ENCODE results near the gene TMEM86A. TPM values are rescaled to one million over a fixed set of nuclear protein-coding genes. Genes with fewer than 3 reads are reported as not detected.
A peak's percentile ranks its signal among the peaks of the same experiment; 100 is the strongest.

TMEM86A gene
- total RNA-seq, 1 experiment from 2014 or later, result 0.45 TPM

GRCh38 chr11:18745251-18745650 is 46.7 kb downstream of the TMEM86A start:
- H3K9me2 ChIP-seq (replicated peaks; ENCODE audit: insufficient read depth, low read length), result no peaks in the 10 kb centered on the region
- H3K27ac ChIP-seq (ENCODE audit: low read length), result no peak overlapping the region
- H3K9ac ChIP-seq (ENCODE audit: low read length), result no peak overlapping the region
- no peak overlapping the region for H2AFZ ChIP-seq (ENCODE audit: low read length)
- H3K36me3 ChIP-seq (ENCODE audit: insufficient read depth, low read length), result no peaks in the 10 kb centered on the region
- DNase-seq, result no peak
- no peaks in the 10 kb centered on the region for H3K9me3 ChIP-seq (ENCODE audit: low read length)
- no peaks in the 10 kb centered on the region for H3K4me1 ChIP-seq (ENCODE audit: low read length)
- H3K4me3 ChIP-seq (ENCODE audit: low read length), result no peak overlapping the region
- H4K20me1 ChIP-seq (ENCODE audit: insufficient read depth, low read depth, low read length), result no peaks in the 10 kb centered on the region
- no peaks in the 10 kb centered on the region for H3K79me2 ChIP-seq (ENCODE audit: low read length)
- no peaks in the 10 kb centered on the region for H3K27me3 ChIP-seq (ENCODE audit: low read length)
- H3K4me2 ChIP-seq (ENCODE audit: low read depth, low read length, poor library complexity, severe bottlenecking), result no peak overlapping the region

- H3K9ac ChIP-seq (ENCODE audit: low read length), result no peak overlapping the region
- DNase-seq, result no peak
- H3K9me2 ChIP-seq (replicated peaks; ENCODE audit: insufficient read depth, low read length), result no peaks in the 10 kb centered on the region
- no peak overlapping the region for H3K4me2 ChIP-seq (ENCODE audit: low read depth, low read length, poor library complexity, severe bottlenecking)
- no peak overlapping the region for H3K27ac ChIP-seq (ENCODE audit: low read length)
- H3K36me3 ChIP-seq (ENCODE audit: insufficient read depth, low read length), result no peaks in the 10 kb centered on the region
- no peaks in the 10 kb centered on the region for H3K79me2 ChIP-seq (ENCODE audit: low read length)
- no peaks in the 10 kb centered on the region for H3K9me3 ChIP-seq (ENCODE audit: low read length)
- H2AFZ ChIP-seq (ENCODE audit: low read length), result 0 out of 2 replicates have a peak overlapping the region, but pooled peaks have one; percentile 30
- H3K4me3 ChIP-seq (ENCODE audit: low read length), result no peak overlapping the region
- no peaks in the 10 kb centered on the region for H4K20me1 ChIP-seq (ENCODE audit: insufficient read depth, low read depth, low read length)
- no peaks in the 10 kb centered on the region for H3K4me1 ChIP-seq (ENCODE audit: low read length)
- H3K27me3 ChIP-seq (ENCODE audit: low read length), result no peaks in the 10 kb centered on the region
Measured at GRCh38 chr11:18748766-18749365, 50.3 kb downstream of the TMEM86A start.

GRCh38 chr11:18749681-18750319 is 51.2 kb downstream of the TMEM86A start:
- H3K36me3 ChIP-seq (ENCODE audit: insufficient read depth, low read length), result no peaks in the 10 kb centered on the region
- H3K27ac ChIP-seq (ENCODE audit: low read length), result no peak overlapping the region
- H3K4me1 ChIP-seq (ENCODE audit: low read length), result no peaks in the 10 kb centered on the region
- no peak for DNase-seq
- no peaks in the 10 kb centered on the region for H3K27me3 ChIP-seq (ENCODE audit: low read length)
- H3K9ac ChIP-seq (ENCODE audit: low read length), result no peak overlapping the region
- H3K79me2 ChIP-seq (ENCODE audit: low read length), result no peaks in the 10 kb centered on the region
- no peaks in the 10 kb centered on the region for H3K9me3 ChIP-seq (ENCODE audit: low read length)
- no peaks in the 10 kb centered on the region for H4K20me1 ChIP-seq (ENCODE audit: insufficient read depth, low read depth, low read length)
- no peaks in the 10 kb centered on the region for H3K9me2 ChIP-seq (replicated peaks; ENCODE audit: insufficient read depth, low read length)
- no peak overlapping the region; the same call in 1 of the 2 replicates for H2AFZ ChIP-seq (ENCODE audit: low read length)
- no peak overlapping the region for H3K4me3 ChIP-seq (ENCODE audit: low read length)
- no peak overlapping the region for H3K4me2 ChIP-seq (ENCODE audit: low read depth, low read length, poor library complexity, severe bottlenecking)

GRCh38 chr11:18750944-18751343 is 52.4 kb downstream of the TMEM86A start:
- Histone ChIP-seq H3K9me3 (ENCODE audit: low read length) (no peaks in the 10 kb centered on the region), H3K27me3 (ENCODE audit: low read length) (no peaks in the 10 kb centered on the region), H3K79me2 (ENCODE audit: low read length) (no peaks in the 10 kb centered on the region), H3K4me1 (ENCODE audit: low read length) (no peaks in the 10 kb centered on the region), H3K9me2 (replicated peaks; ENCODE audit: insufficient read depth, low read length) (no peaks in the 10 kb centered on the region), H4K20me1 (ENCODE audit: insufficient read depth, low read depth, low read length) (no peaks in the 10 kb centered on the region), H3K4me3 (ENCODE audit: low read length) (no peak overlapping the region), H2AFZ (ENCODE audit: low read length) (no peak overlapping the region), H3K27ac (ENCODE audit: low read length) (no peak overlapping the region), H3K36me3 (ENCODE audit: insufficient read depth, low read length) (no peaks in the 10 kb centered on the region), H3K4me2 (ENCODE audit: low read depth, low read length, poor library complexity, severe bottlenecking) (no peak overlapping the region), H3K9ac (ENCODE audit: low read length) (no peak overlapping the region)
- DNase-seq, result no peak

GRCh38 chr11:18752502-18752901 is 53.9 kb downstream of the TMEM86A start:
- Histone ChIP-seq H3K27ac (ENCODE audit: low read length) (no peak overlapping the region), H2AFZ (ENCODE audit: low read length) (no peak overlapping the region), H3K79me2 (ENCODE audit: low read length) (no peaks in the 10 kb centered on the region), H3K27me3 (ENCODE audit: low read length) (no peaks in the 10 kb centered on the region), H3K9me2 (replicated peaks; ENCODE audit: insufficient read depth, low read length) (no peaks in the 10 kb centered on the region), H3K9me3 (ENCODE audit: low read length) (no peaks in the 10 kb centered on the region), H3K4me2 (ENCODE audit: low read depth, low read length, poor library complexity, severe bottlenecking) (no peak overlapping the region), H3K4me3 (ENCODE audit: low read length) (no peak overlapping the region), H4K20me1 (ENCODE audit: insufficient read depth, low read depth, low read length) (no peaks in the 10 kb centered on the region), H3K36me3 (ENCODE audit: insufficient read depth, low read length) (no peaks in the 10 kb centered on the region), H3K9ac (ENCODE audit: low read length) (no peak overlapping the region), H3K4me1 (ENCODE audit: low read length) (no peaks in the 10 kb centered on the region)
- DNase-seq, result no peak

- Histone ChIP-seq H3K27me3 (ENCODE audit: low read length) (no peaks in the 10 kb centered on the region), H4K20me1 (ENCODE audit: insufficient read depth, low read depth, low read length) (no peaks in the 10 kb centered on the region), H3K4me1 (ENCODE audit: low read length) (no peaks in the 10 kb centered on the region), H3K4me2 (ENCODE audit: low read depth, low read length, poor library complexity, severe bottlenecking) (no peak overlapping the region), H3K4me3 (ENCODE audit: low read length) (no peak overlapping the region), H3K79me2 (ENCODE audit: low read length) (no peaks in the 10 kb centered on the region), H3K36me3 (ENCODE audit: insufficient read depth, low read length) (no peaks in the 10 kb centered on the region), H3K9me2 (replicated peaks; ENCODE audit: insufficient read depth, low read length) (no peaks in the 10 kb centered on the region), H2AFZ (ENCODE audit: low read length) (no peak overlapping the region), H3K27ac (ENCODE audit: low read length) (no peak overlapping the region), H3K9ac (ENCODE audit: low read length) (no peak overlapping the region), H3K9me3 (ENCODE audit: low read length) (no peaks in the 10 kb centered on the region)
- no peak for DNase-seq
Measured at GRCh38 chr11:18754308-18754707, 55.7 kb downstream of the TMEM86A start.

Other genes with a start within 250 kb of the TMEM86A start
- gene LDHAL6A, start 242.9 kb upstream of the TMEM86A start, total RNA-seq (2014; rRNA removed; shearing (Covaris generic); ENCODE audit: low replicate concordance), result not detected in 2 replicates
- 54.2 and 105 TPM in 2 replicates for gene TSG101, start 171.8 kb upstream of the TMEM86A start, total RNA-seq (2014; rRNA removed; shearing (Covaris generic); ENCODE audit: low replicate concordance)
- 10.4 and 14.8 TPM in 2 replicates for gene UEVLD, start 110.0 kb upstream of the TMEM86A start, total RNA-seq (2014; rRNA removed; shearing (Covaris generic); ENCODE audit: low replicate concordance)
- 1.2 TPM in 1 of 2 replicates, not detected in the other for gene MISFA, start 99.0 kb upstream of the TMEM86A start, total RNA-seq (2014; rRNA removed; shearing (Covaris generic); ENCODE audit: low replicate concordance)
- 11.1 TPM in 2 replicates for gene SPTY2D1, start 64.4 kb upstream of the TMEM86A start, total RNA-seq (2014; rRNA removed; shearing (Covaris generic); ENCODE audit: low replicate concordance)
- not detected in 2 replicates for gene IGSF22, start 27.4 kb downstream of the TMEM86A start, total RNA-seq (2014; rRNA removed; shearing (Covaris generic); ENCODE audit: low replicate concordance)
- gene PTPN5, start 93.0 kb downstream of the TMEM86A start, total RNA-seq (2014; rRNA removed; shearing (Covaris generic); ENCODE audit: low replicate concordance), result not detected in 2 replicates
- gene MRGPRX1, start 240.6 kb downstream of the TMEM86A start, total RNA-seq (2014; rRNA removed; shearing (Covaris generic); ENCODE audit: low replicate concordance), result not detected in 2 replicates

Data from Karpas-422 (cell line).